Measurements from ENCODE around the gene AAR2. TPM values are rescaled to one million over a fixed set of nuclear protein-coding genes. Genes with fewer than 3 reads are reported as not detected.

AAR2 gene
- 10 to 100 TPM; 25.5 to 33.3 (median 29.9) TPM for total RNA-seq

GRCh38 chr20:36235892-36236785 is at the start of gene AAR2:
Gene AAR2, plus strand, starts transcription at chr20:36236478. Its CDS starts 3,391 bp downstream, at chr20:36239869.
- Histone ChIP-seq H3K27me3 (no peaks in the 10 kb centered on the region), H3K4me1 (peaks cover 4 to 20% of the 10 kb centered on the region in 2 donors), H3K9me3 (no peaks in the 10 kb centered on the region), H3K27ac (peak within 1 kb of the TSS; percentile 48 to 75 (median 58)), H3K4me3 (replicated peaks in 1 of 3) (peak within 1 kb of the TSS; percentile 65 to 97 (median 77)), H3K36me3 (peaks cover 7 to 13% of the 10 kb centered on the region in 2 donors)
- intact Hi-C loops (cut with DNase I) = no loop called here
- DNase-seq = peak; percentile 72 to 81
- WGBS, 2 donors = 14 to 25% methylated on average over 28 to 39 of the region's 44 CpGs
- TF ChIP-seq CTCF (IDR thresholded peaks at IDR 0.05) (peak in 1 of 6 experiments; percentile 17), POLR2A (IDR thresholded peaks at IDR 0.05) (no peak)

GRCh38 chr20:36193977-36194712 is 42.1 kb upstream of the AAR2 start:
- H3K4me3 ChIP-seq (replicated peaks in 1 of 3) = no peak overlapping the region
- 90 to 96% methylated on average over 9 of the region's 10 CpGs for WGBS, 2 donors
- no peak for DNase-seq
- no peaks in the 10 kb centered on the region for H3K9me3 ChIP-seq
- H3K4me1 ChIP-seq = no peaks in the 10 kb centered on the region
- no peaks in the 10 kb centered on the region for H3K27me3 ChIP-seq
- no peak overlapping the region for H3K27ac ChIP-seq
- intact Hi-C loops (cut with DNase I) = no loop called here
- no peak for TF ChIP-seq POLR2A (IDR thresholded peaks at IDR 0.05)
- TF ChIP-seq CTCF (IDR thresholded peaks at IDR 0.05) = no peak
- peaks cover 23 to 30% of the 10 kb centered on the region in 2 donors for H3K36me3 ChIP-seq

- TF ChIP-seq CTCF (IDR thresholded peaks at IDR 0.05) = no peak
- TF ChIP-seq POLR2A (IDR thresholded peaks at IDR 0.05) = no peak
- DNase-seq = no peak
- intact Hi-C loops (cut with DNase I) = loop anchor here (5.0 kb wide), 2 partner anchors 39 to 199 kb away; no protein-coding TSS in a partner anchor
- H3K27me3 ChIP-seq = no peaks in the 10 kb centered on the region
- H3K9me3 ChIP-seq = no peaks in the 10 kb centered on the region
- H3K27ac ChIP-seq = no peak overlapping the region
- H3K36me3 ChIP-seq = peaks cover 5 to 16% of the 10 kb centered on the region in 2 donors
- 80 to 81% methylated on average over 2 of the region's 2 CpGs for WGBS, 2 donors
- H3K4me3 ChIP-seq (replicated peaks in 1 of 3) = no peak overlapping the region
- no peaks in the 10 kb centered on the region for H3K4me1 ChIP-seq
These were observed 39.6 kb upstream of the AAR2 start for GRCh38 chr20:36196676-36197075.

GRCh38 chr20:36197271-36197670 is 39.0 kb upstream of the AAR2 start:
- Histone ChIP-seq H3K9me3 (no peaks in the 10 kb centered on the region), H3K27me3 (no peaks in the 10 kb centered on the region), H3K4me3 (replicated peaks in 1 of 3) (no peak overlapping the region), H3K27ac (no peak overlapping the region), H3K36me3 (peaks cover 5 to 16% of the 10 kb centered on the region in 2 donors), H3K4me1 (no peaks in the 10 kb centered on the region)
- intact Hi-C loops (cut with DNase I) = loop anchor here (5.0 kb wide), 2 partner anchors 40 to 200 kb away; no protein-coding TSS in a partner anchor
- no peak for DNase-seq
- TF ChIP-seq CTCF (IDR thresholded peaks at IDR 0.05) = no peak
- no peak for TF ChIP-seq POLR2A (IDR thresholded peaks at IDR 0.05)
- 95 to 100% methylated on average over 2 of the region's 2 CpGs for WGBS, 2 donors
